Smooth muscle cell of the brain vasculature (primary cell): ENCODE measurements around the gene WBP2NL.
A peak's percentile ranks its signal among the peaks of the same experiment; 100 is the strongest.
"Not testable (repeated sequence)": the region's sequence is repeated elsewhere in the genome, so short reads cannot be mapped to it uniquely, and the experiment has no call there.

ENCODE experiments used
- DNase-seq: peaks from one replicate; pipeline ENCODE4 v3.0.0-alpha.2; 2012; ENCODE audit warnings: low read depth, low spot score

The WBP2NL gene

DNA sequence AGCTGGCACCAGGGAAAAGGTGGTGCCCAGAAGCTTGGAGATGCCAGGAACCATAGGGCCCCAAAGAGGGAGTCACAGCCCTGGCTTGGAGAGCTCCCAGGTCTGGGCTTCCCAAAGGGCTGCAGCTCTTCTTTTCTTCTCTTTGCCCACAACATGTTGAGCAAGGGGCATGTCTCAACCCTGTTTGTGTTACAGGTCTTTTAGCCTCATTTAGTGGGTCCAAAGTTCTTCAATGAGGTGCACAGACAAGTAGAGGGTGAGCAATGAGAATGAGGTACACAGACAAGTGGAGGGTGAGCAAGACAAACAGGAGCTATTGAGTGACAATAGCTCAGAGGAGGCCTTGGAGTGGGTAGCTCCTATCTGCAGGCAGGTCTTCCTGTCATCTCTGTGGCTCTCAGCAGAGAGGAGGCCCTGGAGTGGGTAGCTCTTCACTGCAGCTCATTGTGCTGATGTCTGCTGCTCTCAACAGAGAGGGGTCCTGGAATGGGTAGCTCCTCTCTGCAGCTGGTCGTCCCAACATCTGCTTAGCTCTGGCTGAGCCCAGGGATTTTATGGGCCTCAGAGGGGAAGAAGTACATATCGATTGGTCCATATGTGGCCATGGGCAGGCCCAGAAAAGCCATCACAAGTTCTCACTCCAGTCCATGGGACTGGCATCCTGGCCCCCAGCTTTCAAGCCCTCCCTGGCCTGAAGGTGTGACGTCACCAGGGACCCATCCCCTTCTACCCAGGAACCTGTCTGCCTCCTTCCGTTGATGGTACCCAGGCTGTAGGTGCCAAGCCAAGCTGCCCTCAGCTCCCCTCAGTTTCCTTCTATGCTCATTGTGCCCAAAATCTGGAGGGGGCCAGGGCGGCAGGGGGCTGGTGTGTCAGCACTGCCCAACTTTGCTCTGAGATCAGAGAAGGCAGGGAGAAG is 34.9 kb downstream of the WBP2NL start:
- DNase-seq = no peak

DNA sequence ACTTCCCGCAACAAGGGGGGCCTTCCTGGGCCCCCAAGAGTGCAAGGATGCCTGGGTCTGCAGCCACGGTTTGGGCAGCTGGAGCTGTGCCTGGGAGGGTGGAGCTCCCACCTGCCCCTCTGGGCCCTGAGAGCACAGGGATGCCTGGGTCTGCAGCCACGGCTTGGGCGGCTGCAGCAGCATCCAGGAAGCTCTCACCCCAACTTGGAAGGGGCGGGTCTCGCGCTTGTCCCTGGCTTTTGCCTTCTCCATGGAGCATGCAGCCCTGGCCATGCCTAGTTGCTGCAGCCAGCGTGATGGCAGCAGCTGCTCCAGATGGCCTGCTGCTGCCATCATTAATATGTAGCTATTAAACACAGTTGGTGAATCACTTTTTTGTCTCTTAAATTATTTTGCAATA is 36.7 kb downstream of the WBP2NL start:
- no peak for DNase-seq

DNA sequence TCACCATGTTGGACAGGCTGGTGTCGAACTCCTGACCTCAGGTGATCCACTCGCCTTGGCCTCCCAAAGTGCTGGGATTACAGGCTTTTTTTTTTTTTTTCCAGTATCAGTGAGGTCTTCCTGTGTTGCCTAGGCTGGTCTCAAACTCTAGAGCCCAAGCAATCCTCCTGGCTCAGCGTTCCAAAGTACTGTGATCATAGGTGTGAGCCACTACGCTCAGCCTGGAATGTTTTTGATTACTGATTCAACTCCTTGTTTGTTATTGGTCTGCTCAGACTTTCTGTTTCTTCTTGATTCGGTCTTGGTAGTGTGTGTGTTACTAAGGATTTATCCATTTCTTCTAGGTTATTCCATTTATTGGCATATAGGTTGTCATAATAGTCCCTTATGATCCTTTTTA is 40.7 kb downstream of the WBP2NL start:
- no peak for DNase-seq

GRCh38 chr22:42041784-42042183 is 43.2 kb downstream of the WBP2NL start:
- DNase-seq = no peak

DNA sequence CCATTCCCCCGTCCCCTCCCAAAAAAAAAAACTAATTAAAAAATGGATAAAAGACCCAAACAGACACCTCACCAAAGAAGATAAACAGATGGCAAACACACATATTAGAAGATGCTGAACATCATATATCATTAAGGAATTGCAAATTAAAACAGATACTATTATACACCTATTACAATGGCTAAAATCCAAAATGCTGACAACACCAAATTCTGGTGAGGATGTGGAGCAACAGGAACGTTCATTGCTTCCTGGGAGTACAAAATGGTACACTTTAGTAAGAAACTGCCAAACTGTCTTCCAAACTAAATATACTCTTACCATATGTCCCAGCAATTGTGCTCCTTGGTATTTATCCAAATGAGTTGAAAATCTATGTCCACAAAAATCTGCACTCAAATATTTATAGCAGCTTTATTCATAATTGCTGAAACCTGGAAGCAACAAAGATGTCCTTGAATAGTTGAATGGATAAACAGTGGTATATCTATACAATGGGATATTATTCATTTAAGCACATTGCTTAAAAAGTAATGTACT is 52.1 kb downstream of the WBP2NL start:
- no peak for DNase-seq

GRCh38 chr22:42052765-42053164 is 54.2 kb downstream of the WBP2NL start:
- no peak for DNase-seq

DNA sequence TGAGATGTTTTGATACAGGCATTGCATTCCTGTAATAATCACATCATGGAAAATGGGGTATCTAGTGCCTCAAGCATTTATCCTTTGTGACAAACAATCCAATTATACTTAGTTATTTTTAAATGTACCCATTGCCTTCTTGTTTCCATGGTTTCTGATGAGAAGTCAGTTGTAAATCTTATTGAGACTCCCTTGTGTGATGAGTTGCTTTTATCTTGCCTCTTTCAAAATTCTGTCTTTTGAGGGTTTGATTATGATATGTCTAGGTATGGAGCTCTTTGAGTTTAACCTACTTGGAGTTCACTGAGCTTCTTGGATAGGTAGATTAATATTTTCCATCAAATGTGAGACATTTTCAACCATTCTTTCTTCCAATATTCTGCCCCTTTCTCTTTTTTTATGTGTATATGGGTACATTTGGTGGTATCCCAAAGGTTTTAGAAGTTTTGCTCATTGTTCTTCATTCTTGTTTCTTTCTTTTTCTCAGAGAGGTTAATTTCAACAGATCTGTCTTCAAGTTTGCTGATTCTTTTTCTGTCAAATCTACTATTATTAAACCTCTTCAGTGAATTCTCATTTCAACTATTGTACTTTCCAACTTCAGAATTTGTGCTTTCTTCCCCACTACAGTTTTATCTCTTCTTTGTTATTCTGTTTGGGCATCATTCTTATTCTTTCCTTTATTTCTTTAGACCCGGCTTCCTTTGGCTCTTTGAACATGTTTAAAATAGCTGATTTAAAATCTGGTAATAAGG is 58.3 kb downstream of the WBP2NL start:
- no peak for DNase-seq

- no peak for DNase-seq
These were observed 61.9 kb downstream of the WBP2NL start for GRCh38 chr22:42060489-42060888.

DNA sequence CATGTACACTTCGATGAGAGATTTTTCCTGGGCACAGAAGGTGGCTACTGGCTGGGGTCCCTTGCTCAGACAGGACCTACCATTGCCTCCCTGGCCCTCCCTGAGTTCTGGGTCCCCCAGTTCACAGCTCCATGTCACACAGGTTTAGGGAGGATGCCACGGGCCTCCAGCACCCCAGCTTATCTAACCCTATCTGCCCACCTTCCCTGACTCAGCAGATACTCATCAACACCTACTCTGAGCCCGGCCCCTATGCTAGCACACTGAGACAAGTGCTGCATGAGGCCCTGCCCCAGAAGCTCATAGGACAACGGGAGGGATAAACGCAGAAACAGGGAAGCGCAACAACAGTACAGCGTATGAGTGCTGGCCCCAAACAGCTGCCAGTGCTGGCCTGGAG is 62.5 kb downstream of the WBP2NL start:
- no peak for DNase-seq

DNA sequence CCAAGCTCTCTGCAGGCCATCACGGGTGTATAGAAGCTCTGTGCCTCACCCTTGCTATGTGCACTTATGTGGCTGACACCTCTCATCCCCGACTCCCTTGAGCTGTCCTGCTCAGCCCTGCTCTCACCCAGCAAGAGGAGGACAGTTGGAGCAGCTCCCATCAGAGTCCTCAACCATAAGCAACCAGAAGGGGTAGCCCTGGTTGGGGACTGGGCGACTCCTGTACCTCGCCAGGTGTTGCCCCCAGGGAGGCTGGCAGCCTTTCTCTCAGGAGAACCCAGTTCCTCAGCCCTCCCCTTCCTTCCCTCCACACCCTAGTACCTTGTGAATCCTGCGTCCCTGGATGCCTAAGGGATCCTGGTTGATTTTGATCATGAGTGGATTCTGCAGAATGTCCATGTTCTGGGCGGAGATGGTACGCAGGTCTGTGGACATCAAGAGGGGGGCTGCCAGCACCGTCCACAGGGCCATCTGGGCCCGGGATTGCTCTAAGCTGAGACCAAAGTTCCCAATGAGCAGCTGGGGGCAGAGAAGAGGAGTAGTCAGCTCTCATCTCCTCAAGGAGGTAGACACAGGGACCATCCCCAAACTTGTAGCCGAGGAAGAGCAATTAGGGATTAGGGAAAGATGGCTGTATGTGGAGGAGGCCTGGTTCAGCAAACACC is 64.0 kb downstream of the WBP2NL start:
- no peak for DNase-seq

DNA sequence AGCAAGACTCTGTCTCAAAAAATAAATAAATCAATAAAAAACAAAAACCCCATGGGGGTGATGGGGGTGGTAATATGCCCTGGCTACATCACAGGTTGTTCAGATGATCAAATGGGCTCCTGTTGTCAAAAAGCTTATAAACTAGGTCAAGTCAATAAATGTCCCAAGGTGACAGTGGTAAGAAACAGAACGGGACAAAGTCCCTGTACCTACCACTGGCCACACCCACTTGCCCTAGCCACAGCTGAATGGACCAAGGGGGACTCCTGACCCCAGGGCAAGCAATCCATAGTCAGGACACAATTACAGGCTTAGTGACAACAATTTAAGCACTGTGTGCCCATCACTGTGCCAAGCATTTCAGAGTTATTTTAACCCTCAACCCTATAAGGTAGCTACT is 66.0 kb downstream of the WBP2NL start:
- no peak for DNase-seq

DNA sequence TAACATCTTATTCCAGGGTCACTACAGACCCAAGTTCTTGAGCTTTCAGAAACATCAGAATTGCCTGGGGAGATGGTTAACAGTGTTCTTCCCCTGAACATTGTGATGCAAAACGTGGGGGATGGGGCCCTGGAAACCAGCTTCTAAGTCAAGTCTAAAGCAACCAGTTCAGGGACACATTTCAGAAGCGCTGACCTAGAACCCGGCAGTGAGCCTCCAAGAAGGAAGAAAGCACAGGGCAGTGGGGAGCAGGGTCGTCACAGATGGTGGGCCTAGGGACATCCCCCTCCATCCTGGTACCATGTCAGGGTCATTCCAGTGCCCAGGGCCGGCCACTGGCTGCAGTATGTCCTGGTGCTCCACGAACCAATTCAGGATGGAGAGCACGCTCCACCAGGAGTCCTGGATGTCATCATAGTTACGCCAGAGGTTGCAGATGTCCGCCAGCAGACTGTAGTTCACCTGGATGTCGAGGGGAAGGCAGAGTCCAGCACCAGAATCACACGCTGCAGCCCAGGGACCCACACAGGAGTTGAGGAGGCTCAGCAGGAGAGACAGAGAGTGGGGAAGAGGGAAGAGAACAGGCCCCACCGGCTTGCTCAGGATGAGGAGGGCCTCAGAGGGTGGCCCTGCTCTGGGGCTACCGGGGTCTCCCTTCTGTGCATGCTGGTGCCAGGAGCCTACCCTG is 67.0 kb downstream of the WBP2NL start:
- DNase-seq = no peak

GRCh38 chr22:42066126-42066761 is 67.7 kb downstream of the WBP2NL start:
- no peak for DNase-seq

DNA sequence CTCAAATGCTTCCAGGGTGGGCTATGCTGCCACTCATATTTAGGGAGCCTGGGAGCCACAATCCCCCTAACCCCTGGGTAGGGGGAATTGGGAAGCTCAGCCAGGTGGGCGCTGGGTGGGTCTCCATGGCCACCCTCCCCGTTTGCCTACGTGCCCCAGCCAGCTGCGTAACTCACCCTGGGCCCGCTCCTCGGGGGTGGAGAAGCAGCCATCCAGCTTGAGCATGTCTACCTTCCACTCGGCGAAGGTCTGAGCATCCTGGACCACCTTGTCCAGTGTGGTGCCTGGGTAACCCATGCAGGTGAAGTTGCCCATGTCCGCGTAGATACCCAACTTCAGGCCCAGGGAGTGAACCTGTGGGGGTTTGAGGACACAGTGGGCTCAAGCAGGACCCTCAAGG is 68.3 kb downstream of the WBP2NL start:
- DNase-seq = no peak

- no peak for DNase-seq
These were observed 69.2 kb downstream of the WBP2NL start for GRCh38 chr22:42067671-42068251.

- DNase-seq = no peak
These were observed 69.7 kb downstream of the WBP2NL start for GRCh38 chr22:42068291-42068690.

DNA sequence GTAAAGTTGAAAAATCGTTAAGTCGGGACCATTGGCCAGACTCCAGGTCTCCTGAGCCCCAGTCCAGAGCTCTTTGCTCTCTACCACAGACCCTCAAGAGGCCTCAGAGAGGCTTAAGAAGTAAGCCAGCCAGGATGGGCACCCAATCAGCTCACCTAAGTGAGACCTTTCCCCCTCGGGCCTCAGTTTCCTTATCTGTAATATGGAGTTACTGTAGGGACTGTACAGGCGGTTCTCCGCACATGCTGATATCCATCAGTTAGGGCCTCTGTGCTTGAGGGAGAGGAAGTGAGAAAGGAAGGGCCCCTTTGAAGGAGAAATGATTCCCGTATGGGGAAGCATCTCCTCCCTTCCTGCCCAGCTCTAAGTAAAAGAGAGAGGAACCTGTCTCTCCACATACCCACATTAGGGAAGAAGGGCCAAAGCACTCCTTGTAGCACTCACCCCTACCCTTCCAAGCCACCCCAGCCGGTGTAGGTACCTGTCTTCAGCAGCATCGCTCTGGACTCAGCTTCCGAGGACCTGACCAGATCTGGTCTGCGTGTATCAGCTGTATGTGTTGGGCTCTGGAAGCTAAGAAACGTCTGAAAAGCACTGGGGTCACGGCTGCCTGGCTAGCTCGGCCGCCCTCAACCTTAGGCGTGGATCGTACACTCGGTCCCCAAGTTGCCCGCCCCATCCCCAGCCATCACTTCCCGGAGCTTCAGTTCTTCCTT is 71.4 kb downstream of the WBP2NL start:
- no peak for DNase-seq

- peak; percentile 93 for DNase-seq
These were observed 72.2 kb downstream of the WBP2NL start, which contains the start of gene NAGA for GRCh38 chr22:42070517-42071422. TSS of gene NAGA (minus strand) at chr22:42070812. CDS start at chr22:42070297, 515 bp downstream.

DNA sequence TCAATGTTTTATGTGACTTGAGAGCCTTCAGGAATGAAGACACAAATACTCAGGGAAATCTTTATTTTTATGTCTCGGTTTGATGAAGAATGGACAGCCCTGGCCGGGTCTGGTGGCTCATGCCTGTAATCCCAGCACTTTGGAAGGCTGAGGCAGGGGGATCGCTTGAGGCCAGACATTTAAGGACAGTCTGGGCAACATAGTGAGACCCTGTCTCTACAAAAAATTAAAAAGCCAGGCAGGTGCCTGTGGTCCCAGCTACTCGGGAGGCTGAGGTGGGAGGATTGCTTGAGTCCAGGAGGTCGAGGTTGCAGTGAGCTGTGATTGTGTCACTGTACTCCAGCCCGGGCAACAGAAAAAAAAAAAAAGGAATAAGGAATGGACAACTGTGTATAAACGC is 72.9 kb downstream of the WBP2NL start:
- DNase-seq = not testable (repeated sequence)
